Nephron progenitor cell (in vitro differentiated cells): ENCODE results near the gene SUSD3.

Experiments used
- DNase-seq: peaks from one replicate; pipeline ENCODE4 v3.0.0; 2021
- H3K27ac Mint-ChIP-seq: 2 replicates; pipeline ENCODE4 v1.8.0; 2021; ENCODE audit warnings: mild to moderate bottlenecking, moderate library complexity, mixed read lengths
- H3K27me3 Mint-ChIP-seq: 2 replicates; pipeline ENCODE4 v1.8.0; 2021; ENCODE audit warnings: mild to moderate bottlenecking, low read depth, mixed read lengths; ENCODE audit not compliant: poor library complexity
- H3K36me3 Mint-ChIP-seq: 2 replicates; pipeline ENCODE4 v1.8.0; 2021; ENCODE audit warnings: low read depth, mixed read lengths
- H3K4me1 Mint-ChIP-seq: 2 replicates; pipeline ENCODE4 v1.8.0; 2021; ENCODE audit warnings: mixed read lengths
- H3K4me3 Mint-ChIP-seq: 2 replicates; pipeline ENCODE4 v1.8.0; 2021; ENCODE audit warnings: mild to moderate bottlenecking, moderate library complexity, mixed read lengths
- H3K9me3 Mint-ChIP-seq: 2 replicates; pipeline ENCODE4 v1.8.0; 2021; ENCODE audit warnings: mild to moderate bottlenecking, moderate library complexity, mixed read lengths
- CTCF ChIP-seq: fragments of 200-600 bp; sonication (generic); IDR thresholded peaks from 2 replicates; pipeline ENCODE4 v1.5.0; 2021; ENCODE audit warnings: antibody characterized with exemption

The SUSD3 gene

GRCh38 chr9:93096131-93096802, 37.8 kb downstream of the SUSD3 start, which contains the start of gene CARD19:
Gene CARD19 (plus strand): TSS chr9:93096217. CDS start chr9:93096346, 129 bp downstream.
- no peak for DNase-seq
- Mint-ChIP-seq H3K9me3 (peaks cover 7% of the 10 kb centered on the region), H3K36me3 (peaks cover 6% of the 10 kb centered on the region), H3K27ac (no peak within 1 kb of the TSS), H3K4me3 (peak within 1 kb of the TSS; percentile 81), H3K27me3 (peaks cover 4% of the 10 kb centered on the region), H3K4me1 (peaks cover 48% of the 10 kb centered on the region)
- TF ChIP-seq CTCF = no peak

GRCh38 chr9:93096811-93097382, 38.4 kb downstream of the SUSD3 start:
- TF ChIP-seq CTCF = no peak
- DNase-seq = no peak
- H3K36me3 Mint-ChIP-seq = peaks cover 6% of the 10 kb centered on the region

GRCh38 chr9:93097511-93098201, 39.2 kb downstream of the SUSD3 start:
- H3K27ac Mint-ChIP-seq = no peak overlapping the region
- H3K36me3 Mint-ChIP-seq = peaks cover 12% of the 10 kb centered on the region
- TF ChIP-seq CTCF = no peak
- peak overlapping the region; percentile 81 for H3K4me3 Mint-ChIP-seq
- DNase-seq = no peak
- peaks cover 17% of the 10 kb centered on the region for H3K9me3 Mint-ChIP-seq
- H3K4me1 Mint-ChIP-seq = peaks cover 34% of the 10 kb centered on the region
- peaks cover 4% of the 10 kb centered on the region for H3K27me3 Mint-ChIP-seq

More at GRCh38 chr9:93096811-93097382, 38.4 kb downstream of the SUSD3 start:
- peak overlapping the region; percentile 81 for H3K4me3 Mint-ChIP-seq
- peaks cover 11% of the 10 kb centered on the region for H3K9me3 Mint-ChIP-seq
- no peak overlapping the region for H3K27ac Mint-ChIP-seq
- H3K4me1 Mint-ChIP-seq = peaks cover 42% of the 10 kb centered on the region
- peaks cover 4% of the 10 kb centered on the region for H3K27me3 Mint-ChIP-seq

GRCh38 chr9:93098236-93098946, 39.9 kb downstream of the SUSD3 start:
- Mint-ChIP-seq H3K9me3 (peaks cover 23% of the 10 kb centered on the region), H3K27me3 (peaks cover 4% of the 10 kb centered on the region), H3K4me1 (peaks cover 27% of the 10 kb centered on the region), H3K27ac (no peak overlapping the region), H3K36me3 (peaks cover 13% of the 10 kb centered on the region), H3K4me3 (no peak overlapping the region)
- TF ChIP-seq CTCF = no peak
- no peak for DNase-seq

GRCh38 chr9:93099551-93100275, 41.2 kb downstream of the SUSD3 start:
- peaks cover 23% of the 10 kb centered on the region for H3K36me3 Mint-ChIP-seq
- peaks cover 14% of the 10 kb centered on the region for H3K4me1 Mint-ChIP-seq
- peaks cover 35% of the 10 kb centered on the region for H3K9me3 Mint-ChIP-seq
- H3K27me3 Mint-ChIP-seq = peaks cover 5% of the 10 kb centered on the region
- no peak for TF ChIP-seq CTCF
- DNase-seq = no peak
- no peak overlapping the region for H3K4me3 Mint-ChIP-seq
- no peak overlapping the region for H3K27ac Mint-ChIP-seq
